ENCODE measurements around the gene KLHL36. TPM values are rescaled to one million over a fixed set of nuclear protein-coding genes. Genes with fewer than 3 reads are reported as not detected.
"Not testable (repeated sequence)": the region's sequence is repeated elsewhere in the genome, so short reads cannot be mapped to it uniquely, and the experiment has no call there.

KLHL36 gene
- total RNA-seq, 1 donor from 2014 or later, result 78.5 TPM

GRCh38 chr16:84692451-84693214, 44.3 kb downstream of the KLHL36 start:
- DNase-seq (ENCODE audit: low read depth), result no peak
- no peak for TF ChIP-seq CTCF (IDR thresholded peaks at IDR 0.05; ENCODE audit: insufficient read depth, low read length, poor library complexity, severe bottlenecking)
- no peak overlapping the region for H3K4me3 ChIP-seq (ENCODE audit: low read depth, low read length)
- no peaks in the 10 kb centered on the region for H3K27me3 ChIP-seq (ENCODE audit: control insufficient read depth, insufficient read depth, low read length)
- no peaks in the 10 kb centered on the region for H3K36me3 ChIP-seq (ENCODE audit: control insufficient read depth, insufficient read depth, low read length)

- H3K4me3 ChIP-seq (ENCODE audit: low read depth, low read length); DNase-seq (ENCODE audit: low read depth); H3K36me3 ChIP-seq (ENCODE audit: control insufficient read depth, insufficient read depth, low read length): not testable (repeated sequence)
These were observed 45.6 kb downstream of the KLHL36 start for GRCh38 chr16:84693869-84694268.

GRCh38 chr16:84694980-84695379, 46.7 kb downstream of the KLHL36 start:
- no peak for TF ChIP-seq CTCF (IDR thresholded peaks at IDR 0.05; ENCODE audit: insufficient read depth, low read length, poor library complexity, severe bottlenecking)
- no peak overlapping the region for H3K4me3 ChIP-seq (ENCODE audit: low read depth, low read length)
- no peaks in the 10 kb centered on the region for H3K36me3 ChIP-seq (ENCODE audit: control insufficient read depth, insufficient read depth, low read length)
- DNase-seq (ENCODE audit: low read depth), result no peak
- H3K27me3 ChIP-seq (ENCODE audit: control insufficient read depth, insufficient read depth, low read length), result no peaks in the 10 kb centered on the region

More at GRCh38 chr16:84693869-84694268, 45.6 kb downstream of the KLHL36 start:
- not testable (repeated sequence) for H3K27me3 ChIP-seq (ENCODE audit: control insufficient read depth, insufficient read depth, low read length)

GRCh38 chr16:84699147-84699711, 50.9 kb downstream of the KLHL36 start:
- Histone ChIP-seq H3K36me3 (ENCODE audit: control insufficient read depth, insufficient read depth, low read length) (no peaks in the 10 kb centered on the region), H3K27me3 (ENCODE audit: control insufficient read depth, insufficient read depth, low read length) (no peaks in the 10 kb centered on the region), H3K4me3 (ENCODE audit: low read depth, low read length) (peak overlapping the region; percentile 79)
- no peak for TF ChIP-seq CTCF (IDR thresholded peaks at IDR 0.05; ENCODE audit: insufficient read depth, low read length, poor library complexity, severe bottlenecking)
- no peak for DNase-seq (ENCODE audit: low read depth)

GRCh38 chr16:84699712-84700445, 51.6 kb downstream of the KLHL36 start, which contains the start of gene USP10:
Gene USP10, plus strand, starts transcription at chr16:84700000. Its CDS starts 91 bp downstream, at chr16:84700091.
- DNase-seq (ENCODE audit: low read depth), result peak; percentile 28
- no peaks in the 10 kb centered on the region for H3K36me3 ChIP-seq (ENCODE audit: control insufficient read depth, insufficient read depth, low read length)
- no peaks in the 10 kb centered on the region for H3K27me3 ChIP-seq (ENCODE audit: control insufficient read depth, insufficient read depth, low read length)
- TF ChIP-seq CTCF (IDR thresholded peaks at IDR 0.05; ENCODE audit: insufficient read depth, low read length, poor library complexity, severe bottlenecking), result no peak
- H3K4me3 ChIP-seq (ENCODE audit: low read depth, low read length), result peak within 1 kb of the TSS; percentile 79

All from kidney epithelial cell (primary cell).